Mucosa of descending colon (tissue), 3 donors: ENCODE data around the gene TOB1. TPM values are rescaled to one million over a fixed set of nuclear protein-coding genes. Genes with fewer than 3 reads are reported as not detected.

Source experiments
- ATAC-seq: fragments of 200-7000 bp; cut with Tn5 transposase; one replicate; pipeline ENCODE4 v1.9.1; 2020; ENCODE audit warnings: mild to moderate bottlenecking, moderate library complexity
- DNase-seq, 3 donors: peaks; one replicate each; pipeline ENCODE4 v3.0.0-alpha.2; 2020
- H3K36me3 ChIP-seq: fragments of 200-600 bp; one replicate; pipeline ENCODE4 v1.8.0; 2021; ENCODE audit warnings: low read depth, mild to moderate bottlenecking
- H3K4me1 ChIP-seq: fragments of 200-600 bp; one replicate; pipeline ENCODE4 v1.8.0; 2021; ENCODE audit warnings: low read depth, mild to moderate bottlenecking
- H3K4me3 ChIP-seq: fragments of 200-600 bp; one replicate; pipeline ENCODE4 v1.8.0; 2021; ENCODE audit warnings: mild to moderate bottlenecking
- H3K9me3 ChIP-seq: fragments of 200-600 bp; one replicate; pipeline ENCODE4 v1.8.0; 2021; ENCODE audit warnings: mild to moderate bottlenecking
- CTCF ChIP-seq: fragments of 200-600 bp; IDR thresholded peaks from one replicate; pipeline ENCODE4 v1.8.0; 2022; ENCODE audit warnings: antibody characterized with exemption, mild to moderate bottlenecking
- intact Hi-C, 2 donors: fragments of 100-400 bp; cut with DNase I in 1 of 2; cut with micrococcal nuclease in 1 of 2; formaldehyde crosslinking; loops; one replicate each; pipeline versions ENCODE4 v1.11.0 to v1.11.1; 2022; cut with DNase I, micrococcal nuclease
- total RNA-seq, 3 donors: library from RNA; stranded (reverse); fragmentation: NEBNext Ultra II Directional in 2 of 3; extraction: Animal tissue kit (Norgen Biotek cat#: 25700) in 2 of 3; gene quantifications; one replicate each; pipeline versions ENCODE4 v1.2.1 to v1.2.4, GENCODE V29; 2021 to 2023
- donor health status: DM: no; HTN: no; CAD: no; lungs with moderate emphysema.
- donor health status: DM: no; HTN: no; CAD: no.
- donor health status: DM: no; HTN: yes; CAD: no.

Gene TOB1
- total RNA-seq, 3 donors from 2014 or later = 120 to 156 (median 128) TPM

DNA sequence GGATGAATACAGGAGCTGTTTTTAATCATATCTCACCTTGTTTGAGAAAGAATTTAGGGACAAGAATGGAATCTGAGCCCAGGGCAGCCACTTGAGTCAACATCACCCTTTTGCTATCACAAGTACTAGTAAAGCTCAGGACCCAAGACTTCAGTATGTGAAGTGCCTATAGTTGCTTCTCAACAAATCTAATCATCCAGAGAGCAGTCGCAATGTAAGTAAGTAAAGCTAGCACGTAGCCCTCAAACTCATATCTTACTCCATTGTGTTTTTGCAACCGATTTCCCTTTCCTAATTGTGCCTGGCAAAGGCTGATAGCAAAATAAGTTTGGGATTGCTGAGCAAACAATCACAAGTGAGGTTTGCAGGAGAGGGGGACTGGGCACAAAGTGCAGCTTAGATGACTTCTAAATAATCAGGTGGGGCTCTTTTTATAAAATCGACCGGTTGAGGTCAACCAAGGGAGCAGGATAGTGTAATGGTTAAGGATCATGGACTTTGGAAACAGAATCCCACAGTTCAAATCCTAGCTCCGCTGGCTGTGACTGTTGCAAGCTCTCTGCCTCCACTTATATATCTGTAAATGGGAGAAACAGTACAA lies 13.0 kb downstream of the TOB1 start:
- no peak for DNase-seq
- no peak for TF ChIP-seq CTCF
- Histone ChIP-seq H3K4me3 (no peak overlapping the region), H3K36me3 (no peaks in the 10 kb centered on the region), H3K9me3 (no peaks in the 10 kb centered on the region), H3K4me1 (peaks cover 28% of the 10 kb centered on the region)
- intact Hi-C loops = loop anchor here (5.0 to 10.0 kb wide), 2 partner anchors 99 to 302 kb away; partner anchors contain the start of gene NME1 (in 1 of the 2)
- ATAC-seq = no peak

GRCh38 chr17:50850640-50851039 lies 15.5 kb downstream of the TOB1 start:
- no peak for TF ChIP-seq CTCF
- intact Hi-C loops = loop anchor here (5.0 to 10.0 kb wide), 2 partner anchors 102 to 304 kb away; partner anchors contain the start of gene NME1 (in 1 of the 2)
- no peak for ATAC-seq
- Histone ChIP-seq H3K9me3 (no peaks in the 10 kb centered on the region), H3K4me3 (no peak overlapping the region), H3K36me3 (no peaks in the 10 kb centered on the region), H3K4me1 (peaks cover 15% of the 10 kb centered on the region)
- peak in 1 of 3 donors; percentile 8 for DNase-seq

DNA sequence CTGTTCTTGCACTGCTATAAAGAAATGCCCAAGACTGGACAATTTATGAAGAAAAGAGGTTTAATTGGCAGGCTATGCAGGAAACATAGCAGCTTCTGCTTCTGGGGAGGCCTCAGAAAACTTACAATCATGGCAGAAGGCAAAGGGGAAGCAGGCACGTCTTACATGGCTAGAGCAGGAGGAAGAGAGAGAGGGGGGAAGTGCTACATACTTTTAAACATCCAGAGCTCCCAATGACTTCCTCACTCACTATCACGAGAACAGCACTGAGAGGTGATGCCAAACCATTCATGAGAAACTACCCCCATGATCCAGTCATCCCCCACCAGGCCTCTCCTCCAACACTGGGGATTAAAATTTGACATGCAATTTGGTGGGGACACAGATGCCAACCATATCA lies 17.4 kb downstream of the TOB1 start:
- DNase-seq = no peak
- Histone ChIP-seq H3K4me1 (peaks cover 11% of the 10 kb centered on the region), H3K4me3 (no peak overlapping the region), H3K36me3 (no peaks in the 10 kb centered on the region), H3K9me3 (no peaks in the 10 kb centered on the region)
- intact Hi-C loops = loop anchor here in 1 of 2 donors (10.0 kb wide), 1 partner anchor 304 kb away; the partner anchor contains the start of gene SPATA20
- no peak for TF ChIP-seq CTCF
- no peak for ATAC-seq

- TF ChIP-seq CTCF = no peak
- Histone ChIP-seq H3K9me3 (no peaks in the 10 kb centered on the region), H3K4me1 (peaks cover 8% of the 10 kb centered on the region), H3K36me3 (no peaks in the 10 kb centered on the region), H3K4me3 (no peak overlapping the region)
- DNase-seq (no peak), ATAC-seq (no peak)
- intact Hi-C loops = loop anchor here in 1 of 2 donors (10.0 kb wide), 1 partner anchor 303 kb away; the partner anchor contains the start of gene SPATA20
Measured at GRCh38 chr17:50848039-50848438, 18.1 kb downstream of the TOB1 start.

GRCh38 chr17:50847566-50847965 lies 18.6 kb downstream of the TOB1 start:
- ATAC-seq (no peak), DNase-seq (no peak)
- H3K4me1 ChIP-seq = peaks cover 8% of the 10 kb centered on the region
- no peaks in the 10 kb centered on the region for H3K36me3 ChIP-seq
- no peaks in the 10 kb centered on the region for H3K9me3 ChIP-seq
- intact Hi-C loops = loop anchor here in 1 of 2 donors (10.0 kb wide), 1 partner anchor 303 kb away; the partner anchor contains the start of gene SPATA20
- TF ChIP-seq CTCF = no peak
- H3K4me3 ChIP-seq = no peak overlapping the region
